Peyer's patch (tissue), 4 donors: ENCODE results near the gene EIF6.

Source experiments
- POLR2A ChIP-seq, 2 donors: fragments of 450-650 bp; IDR thresholded peaks; one replicate each; pipeline ENCODE4 v1.5.1; 2017; ENCODE audit warnings: antibody characterized with exemption in 2 of 2, mild to moderate bottlenecking in 2 of 2, moderate library complexity in 2 of 2
- TF ChIP-seq, protein P1 (sequence below), 6 experiments: fragments of 450-650 bp in 4 of 6; fragments of 200-600 bp in 2 of 6; sonication (generic) in 1 of 6; IDR thresholded peaks; one replicate each; pipeline ENCODE4 v1.5.1; 2017 to 2019; ENCODE audit warnings: antibody characterized with exemption in 6 of 6, mild to moderate bottlenecking in 3 of 6, moderate library complexity in 1 of 6

- TF ChIP-seq, protein P1, sequence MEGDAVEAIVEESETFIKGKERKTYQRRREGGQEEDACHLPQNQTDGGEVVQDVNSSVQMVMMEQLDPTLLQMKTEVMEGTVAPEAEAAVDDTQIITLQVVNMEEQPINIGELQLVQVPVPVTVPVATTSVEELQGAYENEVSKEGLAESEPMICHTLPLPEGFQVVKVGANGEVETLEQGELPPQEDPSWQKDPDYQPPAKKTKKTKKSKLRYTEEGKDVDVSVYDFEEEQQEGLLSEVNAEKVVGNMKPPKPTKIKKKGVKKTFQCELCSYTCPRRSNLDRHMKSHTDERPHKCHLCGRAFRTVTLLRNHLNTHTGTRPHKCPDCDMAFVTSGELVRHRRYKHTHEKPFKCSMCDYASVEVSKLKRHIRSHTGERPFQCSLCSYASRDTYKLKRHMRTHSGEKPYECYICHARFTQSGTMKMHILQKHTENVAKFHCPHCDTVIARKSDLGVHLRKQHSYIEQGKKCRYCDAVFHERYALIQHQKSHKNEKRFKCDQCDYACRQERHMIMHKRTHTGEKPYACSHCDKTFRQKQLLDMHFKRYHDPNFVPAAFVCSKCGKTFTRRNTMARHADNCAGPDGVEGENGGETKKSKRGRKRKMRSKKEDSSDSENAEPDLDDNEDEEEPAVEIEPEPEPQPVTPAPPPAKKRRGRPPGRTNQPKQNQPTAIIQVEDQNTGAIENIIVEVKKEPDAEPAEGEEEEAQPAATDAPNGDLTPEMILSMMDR (IDR thresholded peaks at IDR 0.05) = no peak
- TF ChIP-seq POLR2A (IDR thresholded peaks at IDR 0.05) = no peak
Observed at GRCh38 chr20:35253010-35253409, 31.6 kb downstream of the EIF6 start.
